Measurements from ENCODE around the gene MAMDC2.

The MAMDC2 gene

GRCh38 chr9:70040376-70040903, 3.2 kb upstream of the MAMDC2 start:
- no peak for DNase-seq

GRCh38 chr9:70042461-70043215, 1.0 kb upstream of the MAMDC2 start:
- DNase-seq: no peak

- no peak for DNase-seq
These were observed 363 bp upstream of the MAMDC2 start for GRCh38 chr9:70043285-70043684.

- DNase-seq: no peak
These were observed 1.1 kb downstream of the MAMDC2 start for GRCh38 chr9:70044490-70045307.

GRCh38 chr9:70045452-70045851, 1.8 kb downstream of the MAMDC2 start:
- no peak for DNase-seq

- no peak for DNase-seq
These were observed 2.8 kb downstream of the MAMDC2 start for GRCh38 chr9:70046274-70047070.

- no peak for DNase-seq
These were observed 5.6 kb downstream of the MAMDC2 start for GRCh38 chr9:70049236-70049635.

- DNase-seq: no peak
These were observed 6.1 kb downstream of the MAMDC2 start for GRCh38 chr9:70049672-70050271.

- DNase-seq: no peak
These were observed 9.1 kb downstream of the MAMDC2 start for GRCh38 chr9:70052768-70053167.

- no peak for DNase-seq
These were observed 10.2 kb downstream of the MAMDC2 start for GRCh38 chr9:70053864-70054263.

GRCh38 chr9:70054521-70054920, 10.9 kb downstream of the MAMDC2 start:
- no peak for DNase-seq

- DNase-seq: no peak
These were observed 12.0 kb downstream of the MAMDC2 start for GRCh38 chr9:70055406-70056210.

GRCh38 chr9:70056211-70056944, 12.7 kb downstream of the MAMDC2 start:
- no peak for DNase-seq

GRCh38 chr9:70058569-70059116, 15.0 kb downstream of the MAMDC2 start:
- DNase-seq: no peak

GRCh38 chr9:70060148-70060882, 16.7 kb downstream of the MAMDC2 start:
- DNase-seq: no peak

- DNase-seq: no peak
These were observed 17.3 kb downstream of the MAMDC2 start for GRCh38 chr9:70060883-70061507.

GRCh38 chr9:70061776-70062175, 18.1 kb downstream of the MAMDC2 start:
- DNase-seq: no peak

GRCh38 chr9:70064496-70064895, 20.8 kb downstream of the MAMDC2 start:
- no peak for DNase-seq

- DNase-seq: no peak
These were observed 21.9 kb downstream of the MAMDC2 start for GRCh38 chr9:70065572-70065971.

GRCh38 chr9:70066418-70066817, 22.8 kb downstream of the MAMDC2 start:
- DNase-seq: no peak
